GM06990 (cell line): ENCODE measurements around the gene MTCH1.

Source experiments
- DNase-seq: peaks from one replicate; pipeline ENCODE4 v3.0.0-alpha.2; 2011; ENCODE audit not compliant: insufficient read length; ENCODE audit errors: extremely low read depth
- H3K27me3 ChIP-seq: replicated peaks from 2 replicates; pipeline ENCODE4 v1.6.0; 2011; ENCODE audit warnings: low read length; ENCODE audit not compliant: control insufficient read depth, insufficient read depth
- H3K36me3 ChIP-seq: 2 replicates; pipeline ENCODE4 v1.5.1; 2011; ENCODE audit warnings: low read length; ENCODE audit not compliant: control insufficient read depth, insufficient read depth
- H3K4me3 ChIP-seq: replicated peaks from 2 replicates; pipeline ENCODE4 v1.5.1; 2011; ENCODE audit warnings: low read depth, mild to moderate bottlenecking, control low read depth, low read length
- TF ChIP-seq, protein P1 (sequence below): IDR thresholded peaks from 2 replicates; pipeline ENCODE4 v1.5.1; 2011; ENCODE audit warnings: low read length, control low read depth, mild to moderate bottlenecking, inconsistent platforms; ENCODE audit not compliant: insufficient read depth, poor library complexity, severe bottlenecking

MTCH1 gene

GRCh38 chr6:36970892-36971842 is 14.8 kb downstream of the MTCH1 start:
- H3K4me3 ChIP-seq = no peak overlapping the region
- no peaks in the 10 kb centered on the region for H3K27me3 ChIP-seq
- H3K36me3 ChIP-seq = peaks cover 58% of the 10 kb centered on the region
- no peak for DNase-seq
- TF ChIP-seq, protein P1, sequence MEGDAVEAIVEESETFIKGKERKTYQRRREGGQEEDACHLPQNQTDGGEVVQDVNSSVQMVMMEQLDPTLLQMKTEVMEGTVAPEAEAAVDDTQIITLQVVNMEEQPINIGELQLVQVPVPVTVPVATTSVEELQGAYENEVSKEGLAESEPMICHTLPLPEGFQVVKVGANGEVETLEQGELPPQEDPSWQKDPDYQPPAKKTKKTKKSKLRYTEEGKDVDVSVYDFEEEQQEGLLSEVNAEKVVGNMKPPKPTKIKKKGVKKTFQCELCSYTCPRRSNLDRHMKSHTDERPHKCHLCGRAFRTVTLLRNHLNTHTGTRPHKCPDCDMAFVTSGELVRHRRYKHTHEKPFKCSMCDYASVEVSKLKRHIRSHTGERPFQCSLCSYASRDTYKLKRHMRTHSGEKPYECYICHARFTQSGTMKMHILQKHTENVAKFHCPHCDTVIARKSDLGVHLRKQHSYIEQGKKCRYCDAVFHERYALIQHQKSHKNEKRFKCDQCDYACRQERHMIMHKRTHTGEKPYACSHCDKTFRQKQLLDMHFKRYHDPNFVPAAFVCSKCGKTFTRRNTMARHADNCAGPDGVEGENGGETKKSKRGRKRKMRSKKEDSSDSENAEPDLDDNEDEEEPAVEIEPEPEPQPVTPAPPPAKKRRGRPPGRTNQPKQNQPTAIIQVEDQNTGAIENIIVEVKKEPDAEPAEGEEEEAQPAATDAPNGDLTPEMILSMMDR = no peak

- Histone ChIP-seq H3K27me3 (no peaks in the 10 kb centered on the region), H3K4me3 (no peak overlapping the region), H3K36me3 (peaks cover 48% of the 10 kb centered on the region)
- DNase-seq = no peak
- TF ChIP-seq, protein P1 = no peak
Measured at GRCh38 chr6:36969988-36970891, 15.8 kb downstream of the MTCH1 start.

DNA sequence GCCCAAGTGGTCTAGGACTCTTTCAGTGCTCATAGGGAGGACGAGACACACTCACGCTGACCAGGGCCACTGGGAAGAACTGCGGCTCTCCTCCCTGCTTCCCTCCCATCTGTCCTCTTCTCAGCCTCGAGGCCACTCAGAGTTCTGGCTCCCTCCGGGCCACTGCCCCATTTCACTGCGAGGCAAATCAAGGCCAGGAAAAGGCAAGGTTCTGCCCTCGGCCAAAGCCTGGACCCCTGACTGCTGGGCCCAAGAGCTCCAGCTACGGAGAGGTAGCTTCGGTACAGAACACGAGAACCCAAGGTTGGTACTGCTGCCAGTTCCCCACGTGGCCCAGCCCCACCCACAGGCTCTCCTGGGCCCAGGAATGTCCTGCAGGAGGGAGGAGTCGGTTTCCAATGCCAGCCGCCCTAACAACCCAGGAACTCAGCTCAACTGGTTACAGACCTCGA is 16.7 kb downstream of the MTCH1 start:
- peaks cover 45% of the 10 kb centered on the region for H3K36me3 ChIP-seq
- DNase-seq = no peak
- TF ChIP-seq, protein P1 = no peak
- H3K4me3 ChIP-seq = no peak overlapping the region
- H3K27me3 ChIP-seq = no peaks in the 10 kb centered on the region

- no peak for DNase-seq
- Histone ChIP-seq H3K36me3 (peaks cover 41% of the 10 kb centered on the region), H3K4me3 (no peak overlapping the region), H3K27me3 (no peaks in the 10 kb centered on the region)
- TF ChIP-seq, protein P1 = no peak
Measured at GRCh38 chr6:36968266-36968977, 17.6 kb downstream of the MTCH1 start.

- Histone ChIP-seq H3K27me3 (no peaks in the 10 kb centered on the region), H3K36me3 (peaks cover 40% of the 10 kb centered on the region), H3K4me3 (no peak overlapping the region)
- TF ChIP-seq, protein P1 = no peak
- no peak for DNase-seq
Measured at GRCh38 chr6:36967757-36968156, 18.2 kb downstream of the MTCH1 start.
